SK-N-MC (cell line): ENCODE results near the gene HDAC4.

Experiments used
- EZH2 ChIP-seq: fragments of 200-600 bp; sonication (generic); IDR thresholded peaks from one replicate; pipeline ENCODE4 v1.6.1; 2017; ENCODE audit warnings: antibody characterized with exemption
- FOXP2 ChIP-seq: optimal IDR thresholded peaks from 2 replicates; pipeline ENCODE3; 2011; ENCODE audit warnings: mild to moderate bottlenecking, moderate library complexity; ENCODE audit not compliant: insufficient read depth; ENCODE audit errors: extremely low read length, control extremely low read depth
- POLR2AphosphoS5 ChIP-seq: IDR thresholded peaks from 2 replicates; pipeline ENCODE4 v1.6.1; 2012; ENCODE audit warnings: mild to moderate bottlenecking, low read depth, low read length, borderline replicate concordance

DNA sequence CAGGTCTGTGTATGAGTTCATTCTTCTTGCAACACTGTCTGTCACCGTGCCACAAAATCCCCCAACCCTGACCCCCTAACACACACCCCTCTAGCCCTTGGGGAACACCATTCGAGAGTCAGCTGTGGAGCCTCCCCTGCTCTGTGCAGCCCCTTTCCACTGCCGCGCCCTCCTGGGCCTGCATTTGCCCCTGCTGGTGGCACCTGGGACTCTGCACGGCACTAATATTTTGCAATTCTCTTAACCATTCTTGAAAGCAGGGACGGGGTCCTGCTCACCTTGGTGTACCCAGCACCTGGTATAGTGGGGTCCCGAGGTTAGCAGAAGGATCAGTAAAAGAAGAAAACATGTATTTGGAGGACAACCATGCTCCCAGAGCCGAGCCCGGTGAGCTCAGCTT lies 124.0 kb downstream of the HDAC4 start:
- TF ChIP-seq EZH2 (no peak), FOXP2 (no peak), POLR2AphosphoS5 (no peak)
